AG10803 (cell line): Measurements from ENCODE around the gene WWTR1.
A peak's percentile ranks its signal among the peaks of the same experiment; 100 is the strongest.

Experiments used
- DNase-seq: peaks from one replicate; pipeline ENCODE4 v3.0.0; 2010; ENCODE audit warnings: low read depth
- H3K4me3 ChIP-seq: 2 replicates; pipeline ENCODE4 v1.5.1; 2011; ENCODE audit warnings: mild to moderate bottlenecking, low read length, control low read depth
- TF ChIP-seq, protein P1 (sequence below): conservative IDR thresholded peaks from 2 replicates; pipeline ENCODE4 v1.5.1; 2011; ENCODE audit warnings: mild to moderate bottlenecking, low read length, control low read depth, inconsistent platforms

WWTR1 gene

DNA sequence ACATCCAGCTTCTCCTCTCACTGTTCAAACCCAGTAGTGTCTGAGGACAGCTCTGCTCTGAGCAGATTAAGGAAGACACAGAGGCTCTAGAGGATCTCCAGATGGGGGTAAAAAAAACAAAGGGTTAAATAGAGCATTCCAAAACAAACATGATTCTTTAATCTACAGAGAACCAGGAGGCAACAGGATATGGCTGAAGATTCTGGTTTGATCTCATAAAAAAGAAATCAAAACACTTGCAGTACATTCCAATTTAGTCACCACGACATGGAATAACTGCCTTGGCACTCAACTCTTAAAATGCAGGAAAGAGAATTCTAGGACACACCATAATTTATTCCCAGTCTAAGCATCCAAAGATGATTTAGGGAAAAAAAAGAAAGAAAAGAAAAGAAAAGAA is 151.3 kb downstream of the WWTR1 start:
- TF ChIP-seq, protein P1, sequence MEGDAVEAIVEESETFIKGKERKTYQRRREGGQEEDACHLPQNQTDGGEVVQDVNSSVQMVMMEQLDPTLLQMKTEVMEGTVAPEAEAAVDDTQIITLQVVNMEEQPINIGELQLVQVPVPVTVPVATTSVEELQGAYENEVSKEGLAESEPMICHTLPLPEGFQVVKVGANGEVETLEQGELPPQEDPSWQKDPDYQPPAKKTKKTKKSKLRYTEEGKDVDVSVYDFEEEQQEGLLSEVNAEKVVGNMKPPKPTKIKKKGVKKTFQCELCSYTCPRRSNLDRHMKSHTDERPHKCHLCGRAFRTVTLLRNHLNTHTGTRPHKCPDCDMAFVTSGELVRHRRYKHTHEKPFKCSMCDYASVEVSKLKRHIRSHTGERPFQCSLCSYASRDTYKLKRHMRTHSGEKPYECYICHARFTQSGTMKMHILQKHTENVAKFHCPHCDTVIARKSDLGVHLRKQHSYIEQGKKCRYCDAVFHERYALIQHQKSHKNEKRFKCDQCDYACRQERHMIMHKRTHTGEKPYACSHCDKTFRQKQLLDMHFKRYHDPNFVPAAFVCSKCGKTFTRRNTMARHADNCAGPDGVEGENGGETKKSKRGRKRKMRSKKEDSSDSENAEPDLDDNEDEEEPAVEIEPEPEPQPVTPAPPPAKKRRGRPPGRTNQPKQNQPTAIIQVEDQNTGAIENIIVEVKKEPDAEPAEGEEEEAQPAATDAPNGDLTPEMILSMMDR = no peak
- peak; percentile 50 for DNase-seq

DNA sequence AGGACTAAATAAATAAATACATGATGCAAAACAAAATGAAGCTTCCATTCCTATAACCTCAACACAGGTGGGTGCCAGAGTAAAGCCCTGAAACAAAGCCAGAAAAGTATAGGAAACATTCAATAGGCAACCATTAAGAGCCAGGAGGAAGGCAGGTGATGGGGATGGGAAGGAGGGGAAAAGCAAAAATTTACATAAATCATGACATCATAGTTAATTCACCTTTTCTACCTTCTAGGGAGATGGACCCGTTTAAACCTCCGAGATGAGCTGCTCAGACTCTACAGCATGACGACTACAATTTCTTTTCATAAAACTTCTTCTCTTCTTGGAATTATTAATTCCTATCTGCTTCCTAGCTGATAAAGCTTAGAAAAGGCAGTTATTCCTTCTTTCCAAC is 155.4 kb downstream of the WWTR1 start:
- TF ChIP-seq, protein P1 = no peak
- no peak overlapping the region for H3K4me3 ChIP-seq
- DNase-seq = no peak

More for the DNA sequence above, 151.3 kb downstream of the WWTR1 start:
- H3K4me3 ChIP-seq = no peak overlapping the region

DNA sequence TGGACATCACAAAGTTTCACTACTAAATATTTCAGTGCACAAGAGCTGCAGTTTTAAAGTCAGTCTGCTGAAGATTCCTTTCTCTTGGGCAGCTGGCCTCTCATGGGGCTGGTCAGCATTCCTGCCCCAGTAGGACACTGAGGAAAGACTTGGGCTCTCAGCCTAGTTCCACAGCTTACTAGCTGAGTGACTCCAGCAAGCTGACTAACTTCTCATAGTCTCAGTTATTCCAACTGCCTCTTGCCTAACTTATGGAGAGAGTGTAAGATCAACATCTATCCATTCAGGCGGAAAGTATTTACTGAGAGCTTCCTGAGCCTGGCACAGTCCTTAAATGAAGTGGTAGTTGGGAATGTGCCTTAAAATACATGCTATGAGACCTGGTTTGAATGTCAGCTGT is 156.3 kb downstream of the WWTR1 start:
- no peak overlapping the region for H3K4me3 ChIP-seq
- TF ChIP-seq, protein P1 = no peak
- DNase-seq = peak; percentile 90

DNA sequence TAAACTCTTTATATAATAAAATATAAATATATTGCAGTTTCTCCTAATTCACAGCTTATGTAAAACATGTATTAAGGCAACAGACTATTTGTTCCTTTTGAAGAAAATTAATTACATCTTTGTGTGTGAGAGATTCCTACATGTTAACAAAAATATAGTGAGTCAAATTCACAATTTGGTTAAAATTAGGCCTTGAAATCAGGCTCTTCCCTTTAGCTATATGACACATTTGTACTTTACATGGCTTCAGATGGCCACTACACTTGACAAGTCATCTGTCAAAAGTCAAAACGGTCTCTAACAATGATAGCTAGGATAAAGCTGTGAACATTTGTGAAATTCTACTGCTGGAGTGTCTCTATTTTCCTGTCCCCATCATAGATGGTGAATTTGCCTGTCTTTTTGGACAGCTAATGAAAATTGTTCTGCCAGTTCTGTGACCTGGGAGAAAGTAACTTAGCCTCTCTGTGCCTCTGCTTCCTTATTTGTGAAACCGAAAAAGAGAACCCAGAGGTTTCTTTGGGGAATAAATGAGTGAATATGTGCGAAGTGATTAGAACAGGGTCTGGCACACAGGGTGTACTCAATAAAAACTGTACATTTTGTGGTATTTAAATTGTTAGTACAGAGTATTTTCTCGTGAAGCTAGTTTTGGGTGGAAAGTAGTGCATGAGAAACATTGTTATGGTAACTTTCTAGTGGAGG is 159.7 kb downstream of the WWTR1 start:
- no peak for DNase-seq
- no peak overlapping the region for H3K4me3 ChIP-seq
- TF ChIP-seq, protein P1 = no peak

DNA sequence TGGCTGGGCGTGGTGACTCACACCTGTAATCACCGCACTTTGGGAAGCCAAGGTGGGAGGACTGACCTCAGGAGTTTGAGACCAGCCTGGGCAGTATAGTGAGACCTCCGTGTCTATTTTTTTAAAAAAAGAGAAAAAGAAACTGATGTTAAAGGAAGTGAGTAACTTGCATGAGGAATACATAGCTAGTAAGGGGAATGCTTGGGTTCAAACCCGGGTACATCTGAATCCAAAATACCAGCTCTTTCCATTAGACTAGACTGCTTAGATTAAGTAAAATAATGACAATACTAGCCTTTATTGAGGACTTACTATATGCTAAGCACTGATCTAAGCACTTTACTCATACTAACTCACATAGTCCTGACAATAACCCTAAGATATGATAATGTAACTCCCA is 160.9 kb downstream of the WWTR1 start:
- no peak overlapping the region for H3K4me3 ChIP-seq
- DNase-seq = no peak
- TF ChIP-seq, protein P1 = no peak

DNA sequence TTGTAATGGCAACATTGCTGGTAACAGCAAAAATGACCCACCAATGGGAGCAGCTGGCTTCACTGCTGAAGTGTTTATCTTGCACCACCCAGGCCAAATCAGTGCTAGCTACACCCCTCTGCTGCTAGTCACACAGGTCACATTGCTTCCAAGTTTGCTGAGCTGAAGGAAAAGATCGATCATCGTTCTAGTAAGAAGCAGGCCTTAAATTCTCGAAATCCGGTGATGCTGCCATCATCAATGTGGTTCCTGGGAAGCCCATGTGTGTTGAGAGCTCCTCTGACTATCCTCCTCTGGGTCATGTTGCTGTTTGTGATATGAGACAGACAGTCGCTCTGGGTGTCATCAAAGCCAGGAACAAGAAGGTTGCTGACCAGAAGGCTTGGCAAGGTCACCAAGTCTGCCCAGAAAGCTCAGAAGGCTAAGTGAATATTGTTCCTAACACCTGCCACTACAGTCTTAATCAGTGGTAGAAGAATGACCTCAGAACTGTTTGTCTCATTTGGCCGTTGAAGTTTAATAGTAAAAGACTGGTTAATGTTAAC is 162.2 kb downstream of the WWTR1 start:
- no peak overlapping the region for H3K4me3 ChIP-seq
- TF ChIP-seq, protein P1 = no peak
- DNase-seq = no peak

DNA sequence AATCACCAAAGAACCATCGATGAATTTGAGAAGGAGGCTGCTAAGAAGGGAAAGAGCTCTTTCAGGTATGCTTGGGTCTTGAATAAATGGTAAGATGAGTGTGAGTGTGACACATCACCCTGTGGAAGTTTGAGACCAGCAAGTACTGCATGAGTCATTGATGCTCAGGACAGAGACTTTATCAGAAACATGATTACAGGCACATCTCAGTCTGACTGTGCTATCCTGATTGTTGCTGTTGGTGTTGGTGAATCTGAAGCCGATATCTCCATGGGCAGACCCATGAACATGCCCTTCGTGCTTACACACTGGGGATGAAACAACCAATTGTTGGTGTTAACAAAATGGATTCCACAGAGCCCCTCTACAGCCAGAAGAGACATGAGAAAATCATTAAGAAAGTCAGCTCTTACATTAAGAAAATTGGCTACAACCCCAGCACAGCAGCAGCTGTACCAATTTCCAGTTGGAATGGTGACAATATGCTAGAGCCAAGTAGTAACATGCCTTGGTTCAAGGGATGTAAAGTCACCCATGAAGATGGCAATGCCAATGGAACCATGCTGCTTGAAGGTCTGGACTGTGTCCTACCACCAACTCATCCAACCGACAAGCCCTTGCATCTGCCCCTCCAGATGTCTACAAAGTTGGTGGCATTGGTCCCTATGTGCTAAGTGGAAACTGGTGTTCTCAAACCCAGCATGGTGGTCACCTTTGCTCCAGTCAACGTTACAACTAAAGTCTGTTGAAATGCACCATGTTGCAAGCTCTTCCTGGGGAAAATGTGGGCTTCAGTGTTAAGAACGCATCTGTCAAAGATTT is 162.9 kb downstream of the WWTR1 start:
- no peak overlapping the region for H3K4me3 ChIP-seq
- peak; percentile 54 for DNase-seq
- TF ChIP-seq, protein P1 = no peak
